GM23338 (cell line): ENCODE results near the gene FAU.

Source experiments
- EZH2 ChIP-seq: fragments of 200-600 bp; sonication (generic); IDR thresholded peaks from one replicate; pipeline ENCODE4 v1.8.0; 2017; ENCODE audit warnings: antibody characterized with exemption, mild to moderate bottlenecking, low read depth; ENCODE audit not compliant: unreplicated experiment
- EZH2phosphoT487 ChIP-seq: fragments of 200-600 bp; sonication (generic); IDR thresholded peaks from one replicate; pipeline ENCODE4 v1.8.1; 2018; ENCODE audit warnings: antibody characterized with exemption; ENCODE audit not compliant: unreplicated experiment
- TF ChIP-seq, protein P1 (sequence below), 2 experiments: fragments of 200-600 bp in 1 of 2; sonication (generic) in 1 of 2; conservative IDR thresholded peaks; 2 replicates each; pipeline versions ENCODE4 v1.5.1 to v1.6.1; 2016 to 2017; ENCODE audit warnings: antibody characterized with exemption in 2 of 2, low read depth in 2 of 2, mild to moderate bottlenecking in 2 of 2, moderate library complexity in 1 of 2
- TF ChIP-seq, protein P2 (sequence below): IDR thresholded peaks from one replicate; pipeline ENCODE4 v1.6.1; 2018; ENCODE audit warnings: antibody characterized with exemption; ENCODE audit not compliant: unreplicated experiment

DNA sequence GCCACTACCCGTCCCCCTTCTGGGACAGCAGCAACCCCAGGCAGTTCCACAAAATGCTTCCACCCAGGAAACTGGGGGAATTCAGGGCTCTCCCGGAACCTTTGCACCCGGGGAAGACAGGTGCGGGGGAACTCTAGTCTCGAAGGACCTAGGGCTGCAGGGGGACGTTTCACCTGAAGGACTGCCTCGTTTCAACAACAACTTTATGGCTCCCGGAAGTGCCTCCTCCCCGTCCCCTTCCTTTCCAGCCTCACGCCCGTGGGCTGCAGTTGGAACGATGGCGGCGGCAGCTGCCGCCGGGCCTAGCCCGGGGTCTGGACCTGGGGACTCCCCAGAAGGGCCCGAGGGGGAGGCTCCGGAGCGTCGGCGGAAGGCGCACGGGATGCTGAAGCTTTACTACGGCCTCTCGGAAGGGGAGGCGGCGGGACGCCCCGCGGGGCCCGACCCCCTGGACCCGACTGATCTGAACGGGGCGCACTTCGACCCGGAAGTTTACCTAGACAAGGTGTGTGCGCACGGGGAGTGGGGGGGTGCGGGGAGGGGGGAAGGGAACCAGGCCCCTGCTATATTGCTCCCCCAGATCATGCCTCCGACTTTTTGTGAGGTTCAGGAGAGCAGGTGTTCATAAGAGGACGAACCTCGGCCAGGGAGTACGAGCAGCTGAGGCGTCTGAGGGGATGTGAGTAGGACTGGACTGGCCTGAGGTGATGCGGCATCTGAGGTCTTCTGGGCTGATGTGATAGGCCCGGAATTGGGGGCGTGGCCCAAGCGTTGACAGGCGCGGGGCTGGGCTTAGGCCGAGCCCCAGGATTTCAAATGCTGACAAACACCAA is 25.7 kb downstream of the FAU start, which contains the start of gene VPS51:
- TF ChIP-seq, protein P1, sequence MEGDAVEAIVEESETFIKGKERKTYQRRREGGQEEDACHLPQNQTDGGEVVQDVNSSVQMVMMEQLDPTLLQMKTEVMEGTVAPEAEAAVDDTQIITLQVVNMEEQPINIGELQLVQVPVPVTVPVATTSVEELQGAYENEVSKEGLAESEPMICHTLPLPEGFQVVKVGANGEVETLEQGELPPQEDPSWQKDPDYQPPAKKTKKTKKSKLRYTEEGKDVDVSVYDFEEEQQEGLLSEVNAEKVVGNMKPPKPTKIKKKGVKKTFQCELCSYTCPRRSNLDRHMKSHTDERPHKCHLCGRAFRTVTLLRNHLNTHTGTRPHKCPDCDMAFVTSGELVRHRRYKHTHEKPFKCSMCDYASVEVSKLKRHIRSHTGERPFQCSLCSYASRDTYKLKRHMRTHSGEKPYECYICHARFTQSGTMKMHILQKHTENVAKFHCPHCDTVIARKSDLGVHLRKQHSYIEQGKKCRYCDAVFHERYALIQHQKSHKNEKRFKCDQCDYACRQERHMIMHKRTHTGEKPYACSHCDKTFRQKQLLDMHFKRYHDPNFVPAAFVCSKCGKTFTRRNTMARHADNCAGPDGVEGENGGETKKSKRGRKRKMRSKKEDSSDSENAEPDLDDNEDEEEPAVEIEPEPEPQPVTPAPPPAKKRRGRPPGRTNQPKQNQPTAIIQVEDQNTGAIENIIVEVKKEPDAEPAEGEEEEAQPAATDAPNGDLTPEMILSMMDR (conservative IDR thresholded peaks at IDR 0.05; ENCODE audit: low read depth in 2 of 2): no peak
- TF ChIP-seq, protein P2, sequence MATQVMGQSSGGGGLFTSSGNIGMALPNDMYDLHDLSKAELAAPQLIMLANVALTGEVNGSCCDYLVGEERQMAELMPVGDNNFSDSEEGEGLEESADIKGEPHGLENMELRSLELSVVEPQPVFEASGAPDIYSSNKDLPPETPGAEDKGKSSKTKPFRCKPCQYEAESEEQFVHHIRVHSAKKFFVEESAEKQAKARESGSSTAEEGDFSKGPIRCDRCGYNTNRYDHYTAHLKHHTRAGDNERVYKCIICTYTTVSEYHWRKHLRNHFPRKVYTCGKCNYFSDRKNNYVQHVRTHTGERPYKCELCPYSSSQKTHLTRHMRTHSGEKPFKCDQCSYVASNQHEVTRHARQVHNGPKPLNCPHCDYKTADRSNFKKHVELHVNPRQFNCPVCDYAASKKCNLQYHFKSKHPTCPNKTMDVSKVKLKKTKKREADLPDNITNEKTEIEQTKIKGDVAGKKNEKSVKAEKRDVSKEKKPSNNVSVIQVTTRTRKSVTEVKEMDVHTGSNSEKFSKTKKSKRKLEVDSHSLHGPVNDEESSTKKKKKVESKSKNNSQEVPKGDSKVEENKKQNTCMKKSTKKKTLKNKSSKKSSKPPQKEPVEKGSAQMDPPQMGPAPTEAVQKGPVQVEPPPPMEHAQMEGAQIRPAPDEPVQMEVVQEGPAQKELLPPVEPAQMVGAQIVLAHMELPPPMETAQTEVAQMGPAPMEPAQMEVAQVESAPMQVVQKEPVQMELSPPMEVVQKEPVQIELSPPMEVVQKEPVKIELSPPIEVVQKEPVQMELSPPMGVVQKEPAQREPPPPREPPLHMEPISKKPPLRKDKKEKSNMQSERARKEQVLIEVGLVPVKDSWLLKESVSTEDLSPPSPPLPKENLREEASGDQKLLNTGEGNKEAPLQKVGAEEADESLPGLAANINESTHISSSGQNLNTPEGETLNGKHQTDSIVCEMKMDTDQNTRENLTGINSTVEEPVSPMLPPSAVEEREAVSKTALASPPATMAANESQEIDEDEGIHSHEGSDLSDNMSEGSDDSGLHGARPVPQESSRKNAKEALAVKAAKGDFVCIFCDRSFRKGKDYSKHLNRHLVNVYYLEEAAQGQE: no peak
- no peak for TF ChIP-seq EZH2
- no peak for TF ChIP-seq EZH2phosphoT487
